H54 (cell line): ENCODE measurements around the gene NCOR2.

Experiments used
- DNase-seq: peaks from one replicate; pipeline ENCODE4 v3.0.0; 2011; ENCODE audit warnings: low spot score, mixed read lengths; ENCODE audit not compliant: insufficient read length
- FAIRE-seq: peaks from 3 replicates; lab custom pipeline; 2011; peaks lifted over from hg19 to GRCh38; lab: Jason Lieb, UNC
- POLR2A ChIP-seq: IDR thresholded peaks from 2 replicates; pipeline ENCODE4 v1.6.1; 2011; ENCODE audit warnings: low read depth, mild to moderate bottlenecking, low read length

The NCOR2 gene

DNA sequence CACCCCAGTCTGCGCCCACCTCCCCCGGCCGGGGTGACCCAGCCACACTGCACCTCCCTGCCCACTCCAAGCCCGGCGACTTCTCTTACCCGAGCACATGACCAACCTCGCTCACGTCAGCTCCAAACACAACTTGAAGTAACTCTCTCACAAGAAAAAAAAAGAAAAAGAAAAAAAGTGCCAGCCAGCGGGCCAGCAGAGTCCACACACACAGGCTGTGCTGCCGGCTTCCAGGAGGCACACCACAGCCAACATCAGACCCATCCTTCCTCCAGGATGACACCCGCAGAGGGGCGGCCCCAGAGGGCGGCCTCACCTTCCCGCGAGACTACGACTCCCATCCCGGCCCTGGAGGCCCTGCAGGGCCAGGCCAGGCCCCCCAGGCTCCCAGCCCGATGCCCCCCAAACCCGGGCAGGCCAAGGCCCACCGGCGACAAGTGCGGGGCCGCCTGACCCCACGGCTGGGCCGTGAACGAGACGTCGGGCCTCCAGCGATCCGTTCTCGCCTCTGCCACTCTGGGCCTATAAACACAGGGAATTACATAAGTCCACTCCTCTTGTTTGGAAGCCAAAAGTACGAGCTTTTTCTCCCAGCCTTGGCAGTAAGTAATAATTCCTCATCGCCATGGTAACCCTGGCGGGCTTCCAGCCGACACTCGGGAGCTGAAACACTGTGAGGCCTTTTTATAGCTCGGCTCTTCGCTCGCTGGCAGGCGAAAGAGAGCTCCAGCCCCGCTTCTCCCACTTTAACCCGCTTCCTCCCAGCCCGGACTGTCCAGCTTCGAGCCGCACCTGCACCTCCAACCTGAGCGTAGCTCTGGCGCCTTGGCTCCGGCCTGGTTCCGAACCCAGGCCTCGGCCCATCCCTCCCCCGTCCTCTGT, 49.1 kb downstream of the NCOR2 start:
- peak; percentile 41; the same call in 1 of the 2 replicates for TF ChIP-seq POLR2A
- FAIRE-seq = no peak
- DNase-seq = peak; percentile 94
